Measurements from ENCODE around the gene ASIC4.

The ASIC4 gene

DNA sequence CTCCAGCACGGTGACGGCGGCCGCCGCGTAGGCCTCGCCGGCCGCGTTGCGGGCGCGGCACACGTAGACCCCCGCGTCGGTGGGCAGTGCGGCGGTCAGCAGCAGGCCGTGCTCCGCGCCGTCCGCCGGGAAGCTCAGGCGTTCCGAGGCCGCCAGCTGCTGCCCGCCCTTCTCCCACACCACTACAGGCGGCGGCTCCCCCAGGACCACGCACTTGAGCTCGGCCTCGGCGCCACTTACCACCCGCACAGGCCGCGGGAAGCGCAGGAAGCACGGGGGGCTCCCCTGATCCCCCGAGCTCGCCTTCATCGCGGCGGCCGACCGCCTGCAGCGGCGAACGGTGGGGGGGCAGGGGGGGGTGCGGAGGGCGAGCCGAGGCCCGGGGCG, 56.6 kb downstream of the ASIC4 start:
- DNase-seq, result peak; percentile 23

- peak; percentile 80 for DNase-seq
Observed at GRCh38 chr2:219571311-219572236, 57.3 kb downstream of the ASIC4 start, which contains the start of gene OBSL1. OBSL1 (minus strand) TSS chr2:219571539; CDS start chr2:219571232, 307 bp downstream.

DNA sequence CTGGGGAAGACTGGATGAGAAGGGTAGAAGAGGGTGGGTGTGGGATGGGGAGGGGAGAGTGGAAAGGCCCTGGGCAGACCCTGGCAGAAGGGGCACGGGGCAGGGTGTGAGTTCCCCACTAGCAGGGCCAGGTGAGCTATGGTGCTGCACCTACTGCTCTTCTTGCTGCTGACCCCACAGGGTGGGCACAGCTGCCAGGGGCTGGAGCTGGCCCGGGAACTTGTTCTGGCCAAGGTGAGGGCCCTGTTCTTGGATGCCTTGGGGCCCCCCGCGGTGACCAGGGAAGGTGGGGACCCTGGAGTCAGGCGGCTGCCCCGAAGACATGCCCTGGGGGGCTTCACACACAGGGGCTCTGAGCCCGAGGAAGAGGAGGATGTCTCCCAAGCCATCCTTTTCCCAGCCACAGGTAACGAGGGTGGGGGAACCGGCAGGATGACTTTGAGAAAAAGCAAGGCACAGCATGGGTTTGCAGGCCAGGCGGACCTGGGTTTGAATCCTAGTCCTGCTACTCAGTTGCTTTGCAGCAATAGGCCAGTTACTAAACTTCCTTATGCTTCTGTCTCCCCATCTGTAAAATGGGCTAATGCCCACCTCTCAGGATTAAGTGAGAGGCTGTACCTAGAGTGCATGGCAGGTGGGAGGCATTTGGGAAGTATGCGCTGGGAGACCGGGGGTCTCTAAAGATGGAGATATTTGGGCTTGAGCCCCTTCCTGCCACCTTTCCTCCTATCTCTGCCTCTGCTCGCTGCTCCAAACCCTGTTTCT, 58.1 kb downstream of the ASIC4 start, which contains the start of gene INHA:
INHA (plus strand) TSS at position 74 of the 765 bp plus-strand sequence; CDS start at position 139, 65 bp downstream.
- no peak for DNase-seq

GRCh38 chr2:219573166-219573565, 58.9 kb downstream of the ASIC4 start:
- no peak for DNase-seq

DNA sequence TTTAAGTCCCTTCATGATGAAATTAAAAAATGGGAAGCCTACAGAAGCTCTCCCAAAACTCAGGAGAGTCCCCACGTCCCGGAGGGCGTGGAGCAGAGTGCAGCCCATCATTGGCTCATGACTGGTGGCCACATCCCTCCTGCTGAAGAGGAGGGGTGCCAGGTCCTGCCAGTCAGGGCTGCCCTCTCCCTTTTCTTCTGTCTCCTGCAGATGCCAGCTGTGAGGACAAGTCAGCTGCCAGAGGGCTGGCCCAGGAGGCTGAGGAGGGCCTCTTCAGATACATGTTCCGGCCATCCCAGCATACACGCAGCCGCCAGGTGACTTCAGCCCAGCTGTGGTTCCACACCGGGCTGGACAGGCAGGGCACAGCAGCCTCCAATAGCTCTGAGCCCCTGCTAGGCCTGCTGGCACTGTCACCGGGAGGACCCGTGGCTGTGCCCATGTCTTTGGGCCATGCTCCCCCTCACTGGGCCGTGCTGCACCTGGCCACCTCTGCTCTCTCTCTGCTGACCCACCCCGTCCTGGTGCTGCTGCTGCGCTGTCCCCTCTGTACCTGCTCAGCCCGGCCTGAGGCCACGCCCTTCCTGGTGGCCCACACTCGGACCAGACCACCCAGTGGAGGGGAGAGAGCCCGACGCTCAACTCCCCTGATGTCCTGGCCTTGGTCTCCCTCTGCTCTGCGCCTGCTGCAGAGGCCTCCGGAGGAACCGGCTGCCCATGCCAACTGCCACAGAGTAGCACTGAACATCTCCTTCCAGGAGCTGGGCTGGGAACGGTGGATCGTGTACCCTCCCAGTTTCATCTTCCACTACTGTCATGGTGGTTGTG, 60.4 kb downstream of the ASIC4 start:
- no peak for DNase-seq

DNA sequence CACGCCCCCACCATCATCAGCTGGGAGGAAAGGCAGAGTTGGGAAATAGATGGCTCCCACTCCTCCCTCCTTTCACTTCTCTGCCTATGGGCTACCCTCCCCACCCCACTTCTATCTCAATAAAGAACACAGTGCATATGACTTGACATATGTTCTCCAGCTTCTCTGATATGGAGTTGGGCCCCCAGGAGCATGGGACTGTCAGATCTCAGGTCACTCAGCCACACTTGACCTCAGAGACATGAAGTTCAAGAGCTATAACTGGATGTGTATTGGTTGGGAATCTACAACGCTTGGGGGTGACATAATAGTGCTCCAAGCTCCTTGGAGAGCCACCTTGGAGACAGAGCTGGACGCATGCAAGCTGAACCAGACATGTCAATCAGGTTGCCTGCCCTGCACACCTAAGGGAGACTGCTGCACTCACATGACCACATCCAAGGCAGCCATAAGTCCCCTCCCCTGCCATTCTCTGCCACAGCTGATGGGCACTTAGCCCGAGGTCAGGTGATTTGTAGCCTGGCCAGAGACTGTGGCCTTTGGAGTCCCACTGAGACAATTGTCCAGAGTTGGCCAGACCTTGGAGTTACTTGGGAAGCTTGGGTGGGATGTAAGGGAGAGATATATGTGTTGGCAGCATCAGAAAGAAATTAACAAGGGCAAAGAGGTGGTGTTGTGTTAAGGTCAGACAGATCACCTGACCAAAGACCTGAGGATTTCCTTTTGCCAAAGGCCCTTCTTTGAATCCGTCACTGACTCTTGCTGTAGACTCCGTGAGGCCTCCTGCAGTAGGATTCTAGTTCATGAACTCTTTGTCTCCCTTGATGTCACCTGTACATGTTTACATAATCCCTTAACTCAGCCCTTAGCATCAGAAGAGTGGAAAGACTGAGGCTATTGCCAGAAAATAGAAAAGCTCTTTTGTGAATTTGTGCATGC, 61.6 kb downstream of the ASIC4 start:
- DNase-seq, result no peak

- peak; percentile 15 for DNase-seq
Observed at GRCh38 chr2:219576505-219577388, 62.5 kb downstream of the ASIC4 start.

DNA sequence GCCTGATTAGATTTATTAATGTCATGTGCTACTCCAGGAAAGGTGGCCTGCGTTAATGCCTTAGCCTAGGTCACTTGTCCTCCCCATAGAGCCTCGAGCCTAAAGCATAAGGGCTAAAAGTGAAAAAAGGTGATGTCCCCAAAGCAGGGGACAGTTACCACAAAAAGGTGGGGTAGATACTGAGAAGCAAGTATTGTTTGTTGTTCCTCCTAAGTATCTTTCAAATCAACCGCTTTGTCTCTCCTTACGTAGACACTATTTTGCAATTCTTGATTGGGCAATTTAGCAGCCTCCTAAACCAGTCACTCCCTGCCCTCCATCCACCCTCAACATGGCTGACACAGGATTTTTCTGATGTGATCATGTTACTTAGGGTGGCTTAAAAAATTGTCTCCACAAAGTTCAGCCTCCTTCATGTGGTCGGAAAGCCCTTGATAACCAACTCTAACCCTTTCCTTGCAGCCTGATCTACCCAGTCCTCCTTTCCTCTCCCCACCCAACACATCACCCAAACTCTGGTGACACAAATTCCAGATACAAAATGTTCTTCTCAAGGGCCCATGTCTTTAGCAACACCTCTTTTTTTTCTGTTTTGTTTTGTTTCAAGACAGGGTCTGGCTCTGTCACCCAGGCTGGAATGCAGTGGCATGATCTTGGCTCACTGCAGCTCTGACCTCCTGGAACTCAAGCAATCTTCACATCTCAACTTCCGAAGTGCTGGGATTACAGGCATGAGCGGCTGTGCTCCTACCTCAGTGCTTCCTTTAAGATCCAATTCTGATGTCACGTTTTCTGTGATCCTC, 64.7 kb downstream of the ASIC4 start:
- DNase-seq, result no peak

DNA sequence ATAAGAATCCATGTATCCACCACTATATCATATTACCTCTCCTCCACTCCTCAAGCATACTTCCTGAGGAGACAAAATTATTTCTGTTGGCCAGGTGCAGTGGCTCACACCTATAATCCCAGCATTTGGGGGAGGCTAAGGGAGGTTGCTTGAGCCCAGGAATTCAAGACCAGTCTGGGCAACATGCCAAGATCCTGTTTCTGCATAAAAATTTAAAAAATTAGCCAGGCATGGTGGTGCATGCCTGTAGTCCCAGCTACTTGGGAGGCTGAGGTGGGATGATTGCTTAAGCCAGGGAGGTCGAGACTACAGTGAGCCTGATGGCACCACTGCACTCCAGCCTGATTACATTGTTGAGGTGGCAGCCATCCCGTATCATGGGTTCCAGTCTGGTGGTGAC, 67.1 kb downstream of the ASIC4 start:
- DNase-seq, result no peak

Measured in fibroblast of skin of back (primary cell).